Measurements from ENCODE around the gene CDKAL1.

Gene CDKAL1

GRCh38 chr6:20575704-20576451, 41.6 kb downstream of the CDKAL1 start:
- TF ChIP-seq SUZ12 (IDR thresholded peaks at IDR 0.05; ENCODE audit: extremely low read depth, insufficient read depth, insufficient read length) (no peak), YY1 (IDR thresholded peaks at IDR 0.05; ENCODE audit: insufficient read depth, insufficient read length) (no peak), ZNF274 (IDR thresholded peaks at IDR 0.05; ENCODE audit: low read depth, low read length) (no peak)
- H3K9me3 ChIP-seq (ENCODE audit: insufficient read depth, low read length): no peaks in the 10 kb centered on the region
- no peak overlapping the region for H3K9ac ChIP-seq (ENCODE audit: insufficient read length, low read depth)
- no peaks in the 10 kb centered on the region for H3K27me3 ChIP-seq (ENCODE audit: insufficient read depth, insufficient read length)
- H3K4me1 ChIP-seq (ENCODE audit: insufficient read depth, insufficient read length): no peaks in the 10 kb centered on the region
- H3K4me3 ChIP-seq (ENCODE audit: insufficient read length, low read depth): no peak overlapping the region
- DNase-seq (ENCODE audit: low read depth, low spot score): no peak
- H3K36me3 ChIP-seq (ENCODE audit: insufficient read depth, insufficient read length, low read length): peaks cover 7% of the 10 kb centered on the region

- DNase-seq (ENCODE audit: low read depth, low spot score): no peak
- no peak for TF ChIP-seq ZNF274 (IDR thresholded peaks at IDR 0.05; ENCODE audit: low read depth, low read length)
- TF ChIP-seq SUZ12 (IDR thresholded peaks at IDR 0.05; ENCODE audit: extremely low read depth, insufficient read depth, insufficient read length): no peak
- no peak for TF ChIP-seq YY1 (IDR thresholded peaks at IDR 0.05; ENCODE audit: insufficient read depth, insufficient read length)
- no peaks in the 10 kb centered on the region for H3K4me1 ChIP-seq (ENCODE audit: insufficient read depth, insufficient read length)
- H3K4me3 ChIP-seq (ENCODE audit: insufficient read length, low read depth): no peak overlapping the region
- peaks cover 7% of the 10 kb centered on the region for H3K36me3 ChIP-seq (ENCODE audit: insufficient read depth, insufficient read length, low read length)
- H3K9me3 ChIP-seq (ENCODE audit: insufficient read depth, low read length): no peaks in the 10 kb centered on the region
- no peak overlapping the region for H3K9ac ChIP-seq (ENCODE audit: insufficient read length, low read depth)
- no peaks in the 10 kb centered on the region for H3K27me3 ChIP-seq (ENCODE audit: insufficient read depth, insufficient read length)
Observed at GRCh38 chr6:20577173-20577688, 43.0 kb downstream of the CDKAL1 start.

GRCh38 chr6:20581070-20581469, 46.8 kb downstream of the CDKAL1 start:
- Histone ChIP-seq H3K27me3 (ENCODE audit: insufficient read depth, insufficient read length) (no peaks in the 10 kb centered on the region), H3K4me3 (ENCODE audit: insufficient read length, low read depth) (no peak overlapping the region), H3K9ac (ENCODE audit: insufficient read length, low read depth) (no peak overlapping the region), H3K9me3 (ENCODE audit: insufficient read depth, low read length) (no peaks in the 10 kb centered on the region), H3K4me1 (ENCODE audit: insufficient read depth, insufficient read length) (no peaks in the 10 kb centered on the region), H3K36me3 (ENCODE audit: insufficient read depth, insufficient read length, low read length) (peaks cover 7% of the 10 kb centered on the region)
- TF ChIP-seq ZNF274 (IDR thresholded peaks at IDR 0.05; ENCODE audit: low read depth, low read length): no peak
- TF ChIP-seq SUZ12 (IDR thresholded peaks at IDR 0.05; ENCODE audit: extremely low read depth, insufficient read depth, insufficient read length): no peak
- TF ChIP-seq YY1 (IDR thresholded peaks at IDR 0.05; ENCODE audit: insufficient read depth, insufficient read length): no peak
- no peak for DNase-seq (ENCODE audit: low read depth, low spot score)

- no peak for TF ChIP-seq SUZ12 (IDR thresholded peaks at IDR 0.05; ENCODE audit: extremely low read depth, insufficient read depth, insufficient read length)
- TF ChIP-seq ZNF274 (IDR thresholded peaks at IDR 0.05; ENCODE audit: low read depth, low read length): no peak
- no peak for TF ChIP-seq YY1 (IDR thresholded peaks at IDR 0.05; ENCODE audit: insufficient read depth, insufficient read length)
- no peak overlapping the region for H3K4me3 ChIP-seq (ENCODE audit: insufficient read length, low read depth)
- H3K9ac ChIP-seq (ENCODE audit: insufficient read length, low read depth): no peak overlapping the region
- H3K9me3 ChIP-seq (ENCODE audit: insufficient read depth, low read length): no peaks in the 10 kb centered on the region
- H3K36me3 ChIP-seq (ENCODE audit: insufficient read depth, insufficient read length, low read length): no peaks in the 10 kb centered on the region
- no peaks in the 10 kb centered on the region for H3K27me3 ChIP-seq (ENCODE audit: insufficient read depth, insufficient read length)
- no peaks in the 10 kb centered on the region for H3K4me1 ChIP-seq (ENCODE audit: insufficient read depth, insufficient read length)
- no peak for DNase-seq (ENCODE audit: low read depth, low spot score)
Observed at GRCh38 chr6:20582586-20583443, 48.6 kb downstream of the CDKAL1 start.

- DNase-seq (ENCODE audit: low read depth, low spot score): no peak
- TF ChIP-seq SUZ12 (IDR thresholded peaks at IDR 0.05; ENCODE audit: extremely low read depth, insufficient read depth, insufficient read length) (no peak), YY1 (IDR thresholded peaks at IDR 0.05; ENCODE audit: insufficient read depth, insufficient read length) (no peak), ZNF274 (IDR thresholded peaks at IDR 0.05; ENCODE audit: low read depth, low read length) (no peak)
- Histone ChIP-seq H3K4me3 (ENCODE audit: insufficient read length, low read depth) (no peak overlapping the region), H3K36me3 (ENCODE audit: insufficient read depth, insufficient read length, low read length) (no peaks in the 10 kb centered on the region), H3K27me3 (ENCODE audit: insufficient read depth, insufficient read length) (no peaks in the 10 kb centered on the region), H3K9ac (ENCODE audit: insufficient read length, low read depth) (no peak overlapping the region), H3K9me3 (ENCODE audit: insufficient read depth, low read length) (no peaks in the 10 kb centered on the region), H3K4me1 (ENCODE audit: insufficient read depth, insufficient read length) (no peaks in the 10 kb centered on the region)
Observed at GRCh38 chr6:20583444-20583800, 49.2 kb downstream of the CDKAL1 start.

GRCh38 chr6:20584100-20584731, 50.0 kb downstream of the CDKAL1 start:
- Histone ChIP-seq H3K27me3 (ENCODE audit: insufficient read depth, insufficient read length) (no peaks in the 10 kb centered on the region), H3K4me1 (ENCODE audit: insufficient read depth, insufficient read length) (no peaks in the 10 kb centered on the region), H3K9ac (ENCODE audit: insufficient read length, low read depth) (no peak overlapping the region), H3K4me3 (ENCODE audit: insufficient read length, low read depth) (no peak overlapping the region), H3K36me3 (ENCODE audit: insufficient read depth, insufficient read length, low read length) (no peaks in the 10 kb centered on the region), H3K9me3 (ENCODE audit: insufficient read depth, low read length) (no peaks in the 10 kb centered on the region)
- TF ChIP-seq SUZ12 (IDR thresholded peaks at IDR 0.05; ENCODE audit: extremely low read depth, insufficient read depth, insufficient read length) (no peak), ZNF274 (IDR thresholded peaks at IDR 0.05; ENCODE audit: low read depth, low read length) (no peak), YY1 (IDR thresholded peaks at IDR 0.05; ENCODE audit: insufficient read depth, insufficient read length) (no peak)
- DNase-seq (ENCODE audit: low read depth, low spot score): no peak
